ENCODE data around the gene SUSD3. TPM values are rescaled to one million over a fixed set of nuclear protein-coding genes. Genes with fewer than 3 reads are reported as not detected.

The SUSD3 gene
- total RNA-seq = 1 to 10 TPM in 1 of 2 donors, under 1 TPM in 1; 0.69 to 5.3 TPM

DNA sequence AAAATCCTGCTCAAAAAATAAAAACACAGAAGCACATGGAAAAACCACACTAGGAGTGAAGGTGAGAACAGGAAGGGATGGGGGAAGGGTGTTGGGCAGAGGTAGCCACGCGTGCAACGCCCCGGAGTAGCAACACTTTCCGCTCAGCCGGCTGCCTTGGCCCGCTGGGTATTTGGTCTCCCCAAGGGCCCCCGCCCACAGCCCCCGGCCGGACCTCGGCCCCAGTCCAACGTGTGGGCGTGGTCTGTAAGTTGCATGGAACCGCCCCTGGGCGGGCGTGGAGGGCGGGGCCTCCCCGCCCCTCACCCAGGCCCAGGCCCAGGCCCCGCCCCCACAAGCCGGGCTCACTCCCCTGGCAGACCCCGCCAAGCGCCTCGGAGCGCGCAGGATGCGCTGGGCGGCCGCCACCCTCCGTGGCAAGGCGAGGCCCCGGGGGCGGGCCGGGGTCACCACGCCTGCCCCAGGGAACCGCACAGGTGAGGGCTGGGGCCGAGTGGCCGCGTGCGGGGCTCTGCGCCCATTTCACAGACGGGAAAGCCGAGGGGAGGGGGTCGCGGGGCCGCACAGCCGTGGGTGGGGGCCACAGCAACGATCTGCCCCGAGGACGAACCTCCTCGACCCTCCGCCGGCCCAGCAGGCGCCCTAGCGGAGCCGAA is at the start of gene SUSD3:
TSS of gene SUSD3 (plus strand) at position 347 of the 656 bp plus-strand sequence. CDS start at position 389, 42 bp downstream.

DNA sequence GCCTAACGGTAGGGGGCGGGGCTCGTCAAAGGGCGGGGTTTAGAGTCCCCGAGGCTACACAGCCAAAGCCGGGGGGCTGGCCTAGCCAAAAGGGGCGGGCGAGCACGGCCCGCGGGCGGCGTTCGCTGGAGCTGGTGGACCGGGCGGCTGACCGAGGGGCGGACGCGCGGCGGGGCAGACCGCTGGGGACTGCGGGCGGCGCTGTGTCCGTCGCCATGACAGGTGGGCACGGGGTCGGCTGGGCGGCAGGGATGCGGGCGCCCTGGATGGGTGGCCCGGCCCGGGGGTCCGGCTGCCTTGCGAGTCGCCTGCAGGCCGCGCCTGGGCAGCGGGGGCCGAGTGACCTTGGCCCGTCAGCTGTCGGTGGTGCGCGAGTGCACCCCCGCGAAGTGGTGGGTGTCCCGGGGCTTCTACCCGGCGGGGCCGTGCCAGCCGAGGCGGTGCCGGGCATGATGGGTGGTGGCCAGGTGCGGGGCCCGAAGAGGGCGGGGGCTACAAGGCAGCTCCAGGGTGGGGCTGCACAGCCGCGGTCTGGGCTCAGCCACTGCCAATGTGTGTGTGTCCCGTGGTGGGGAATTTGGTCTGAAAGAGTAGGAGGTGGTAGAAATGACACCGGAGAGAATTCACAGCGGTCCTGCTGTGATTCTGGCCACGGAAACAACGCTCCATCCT is 37.8 kb downstream of the SUSD3 start, which contains the start of gene CARD19:
TSS of gene CARD19 (plus strand) at position 87 of the 672 bp plus-strand sequence. CDS start at position 216, 129 bp downstream.

DNA sequence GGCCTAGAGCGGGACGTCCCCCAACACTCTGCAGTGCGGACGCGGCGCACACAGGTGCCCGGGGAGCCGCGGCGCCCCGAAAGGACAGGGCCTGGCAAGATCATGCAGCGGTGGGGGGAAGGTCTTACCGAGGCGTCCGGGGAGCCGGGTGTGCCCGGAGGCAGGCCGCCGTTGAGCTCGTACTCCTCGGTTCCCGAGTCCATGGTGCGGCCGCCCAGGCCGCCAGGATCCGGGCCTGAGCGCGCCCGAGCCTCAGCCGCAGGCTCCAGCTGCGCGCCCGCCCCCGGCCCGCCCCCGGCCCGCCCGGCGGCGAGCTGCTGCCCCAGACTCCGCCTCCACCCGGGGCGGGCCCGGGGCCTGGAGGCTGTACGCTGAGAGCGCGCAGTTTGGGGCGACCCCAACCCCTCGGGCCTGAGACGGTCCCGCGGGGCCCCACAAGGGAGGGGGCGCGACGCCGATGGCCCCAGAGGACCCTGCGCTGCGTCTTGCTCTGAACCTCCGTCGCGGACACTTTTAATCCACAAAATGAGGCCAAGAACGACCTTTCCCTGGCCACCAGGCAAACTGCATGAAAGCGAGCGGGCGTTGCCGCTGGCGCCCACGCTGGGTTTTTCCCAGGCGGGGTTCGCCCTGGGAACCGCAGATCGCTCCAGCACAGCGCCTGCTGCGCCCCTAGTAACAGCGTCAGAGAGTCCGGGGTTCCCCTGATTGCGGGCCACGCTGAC is 75.7 kb downstream of the SUSD3 start, which contains the start of gene NINJ1:
TSS of gene NINJ1 (minus strand) at position 237 of the 725 bp plus-strand sequence. CDS start at position 203, 34 bp downstream.

Other genes with a start within 250 kb of the SUSD3 start
- gene ZNF484, start 180.7 kb upstream of the SUSD3 start, total RNA-seq = 10 to 100 TPM; 11.7 to 12.4 TPM
- gene FGD3, start 111.2 kb upstream of the SUSD3 start, total RNA-seq = not detected
- gene CARD19, start 37.5 kb downstream of the SUSD3 start, total RNA-seq = 10 to 100 TPM; 40.3 to 86.9 TPM
- 100 to 1,000 TPM in 1 of 2 donors, 10 to 100 TPM in 1; 73.6 to 128 TPM for gene NINJ1, start 75.5 kb downstream of the SUSD3 start, total RNA-seq
- under 1 TPM; 0.34 to 0.67 TPM for gene WNK2, start 125.4 kb downstream of the SUSD3 start, total RNA-seq

Data from melanocyte of skin (primary cell).